Measurements from ENCODE around the gene SCTR.
A peak's percentile ranks its signal among the peaks of the same experiment; 100 is the strongest.

Gene SCTR

GRCh38 chr2:119435081-119435952 is 89.0 kb downstream of the SCTR start:
- Histone ChIP-seq H3K4ac (ENCODE audit: low read depth, low read length) (no peak overlapping the region), H2BK5ac (ENCODE audit: low read depth, low read length, poor library complexity) (no peak overlapping the region), H3K4me1 (ENCODE audit: control insufficient read depth in 1 of 2, insufficient read depth in 2 of 2, low read length in 2 of 2) (peaks cover 23 to 33% of the 10 kb centered on the region in 2 experiments), H2BK120ac (ENCODE audit: insufficient read depth, low read length, poor library complexity) (no peak overlapping the region), H3K9me3 (ENCODE audit: insufficient read depth, low read depth, low read length) (no peaks in the 10 kb centered on the region), H2BK12ac (ENCODE audit: low read length) (no peak overlapping the region), H3K18ac (ENCODE audit: low read length) (no peak overlapping the region), H3K14ac (ENCODE audit: low read length) (no peak overlapping the region), H3K4me3 (ENCODE audit: low read depth, low read length) (no peak overlapping the region), H2AK5ac (ENCODE audit: low read length) (no peak overlapping the region), H4K12ac (ENCODE audit: low read depth, low read length) (no peak overlapping the region), H3K79me2 (ENCODE audit: control insufficient read depth, insufficient read depth, low read length, poor library complexity) (peaks cover 2% of the 10 kb centered on the region), H3K9ac (ENCODE audit: low read length) (no peak overlapping the region), H2AFZ (ENCODE audit: insufficient read depth, low read length, poor library complexity) (no peak overlapping the region), H3K27me3 (ENCODE audit: insufficient read depth, low read length) (no peaks in the 10 kb centered on the region), H3K27ac (ENCODE audit: low read depth, low read length) (no peak overlapping the region), H4K91ac (ENCODE audit: low read depth, low read length) (no peak overlapping the region), H3K23ac (ENCODE audit: low read length) (no peak overlapping the region), H3K4me2 (ENCODE audit: low read length) (no peak overlapping the region), H4K8ac (ENCODE audit: low read depth, low read length) (no peak overlapping the region), H3K36me3 (ENCODE audit: control insufficient read depth in 1 of 2, insufficient read depth in 2 of 2, low read length in 2 of 2) (peaks cover 0 to 3% of the 10 kb centered on the region in 2 experiments), H3K79me1 (ENCODE audit: low read length) (peaks cover 23% of the 10 kb centered on the region)
- no CpG with 5 or more reads among the region's 6 CpGs for WGBS (ENCODE audit: extremely low coverage, insufficient coverage, insufficient read length)
- no peak for DNase-seq

- Histone ChIP-seq H3K4me1 (ENCODE audit: control insufficient read depth in 1 of 2, insufficient read depth in 2 of 2, low read length in 2 of 2) (peaks cover 29 to 39% of the 10 kb centered on the region in 2 experiments), H2BK120ac (ENCODE audit: insufficient read depth, low read length, poor library complexity) (peak overlapping the region; percentile 4), H3K9ac (ENCODE audit: low read length) (no peak overlapping the region), H2BK5ac (ENCODE audit: low read depth, low read length, poor library complexity) (no peak overlapping the region), H3K23ac (ENCODE audit: low read length) (no peak overlapping the region), H4K91ac (ENCODE audit: low read depth, low read length) (peak overlapping the region; percentile 31), H3K4me3 (ENCODE audit: low read depth, low read length) (no peak overlapping the region), H2AFZ (ENCODE audit: insufficient read depth, low read length, poor library complexity) (no peak overlapping the region), H3K14ac (ENCODE audit: low read length) (peak overlapping the region; percentile 12), H3K79me2 (ENCODE audit: control insufficient read depth, insufficient read depth, low read length, poor library complexity) (peaks cover 2% of the 10 kb centered on the region), H2BK12ac (ENCODE audit: low read length) (peak overlapping the region; percentile 6), H3K4ac (ENCODE audit: low read depth, low read length) (no peak overlapping the region), H3K4me2 (ENCODE audit: low read length) (no peak overlapping the region), H4K8ac (ENCODE audit: low read depth, low read length) (no peak overlapping the region), H3K27ac (ENCODE audit: low read depth, low read length) (no peak overlapping the region), H4K12ac (ENCODE audit: low read depth, low read length) (no peak overlapping the region), H3K36me3 (ENCODE audit: control insufficient read depth in 1 of 2, insufficient read depth in 2 of 2, low read length in 2 of 2) (peaks cover 0 to 3% of the 10 kb centered on the region in 2 experiments), H2AK5ac (ENCODE audit: low read length) (no peak overlapping the region), H3K9me3 (ENCODE audit: insufficient read depth, low read depth, low read length) (no peaks in the 10 kb centered on the region), H3K18ac (ENCODE audit: low read length) (peak overlapping the region; percentile 19), H3K27me3 (ENCODE audit: insufficient read depth, low read length) (no peaks in the 10 kb centered on the region), H3K79me1 (ENCODE audit: low read length) (peaks cover 24% of the 10 kb centered on the region)
- DNase-seq, result no peak
- WGBS (ENCODE audit: extremely low coverage, insufficient coverage, insufficient read length), result no CpG with 5 or more reads among the region's 6 CpGs
Observed at GRCh38 chr2:119434664-119435063, 89.6 kb downstream of the SCTR start.

- DNase-seq, result no peak
- H3K23ac ChIP-seq (ENCODE audit: low read length), result no peak overlapping the region
- H3K14ac ChIP-seq (ENCODE audit: low read length), result no peak overlapping the region
- H3K4me2 ChIP-seq (ENCODE audit: low read length), result peak overlapping the region; percentile 25
- peaks cover 0 to 3% of the 10 kb centered on the region in 2 experiments for H3K36me3 ChIP-seq (ENCODE audit: control insufficient read depth in 1 of 2, insufficient read depth in 2 of 2, low read length in 2 of 2)
- H3K27ac ChIP-seq (ENCODE audit: low read depth, low read length), result no peak overlapping the region
- H4K91ac ChIP-seq (ENCODE audit: low read depth, low read length), result no peak overlapping the region
- peaks cover 2% of the 10 kb centered on the region for H3K79me2 ChIP-seq (ENCODE audit: control insufficient read depth, insufficient read depth, low read length, poor library complexity)
- H3K4me1 ChIP-seq (ENCODE audit: control insufficient read depth in 1 of 2, insufficient read depth in 2 of 2, low read length in 2 of 2), result peaks cover 30 to 46% of the 10 kb centered on the region in 2 experiments
- no peak overlapping the region for H2AFZ ChIP-seq (ENCODE audit: insufficient read depth, low read length, poor library complexity)
- no peak overlapping the region for H3K18ac ChIP-seq (ENCODE audit: low read length)
- no peak overlapping the region for H4K8ac ChIP-seq (ENCODE audit: low read depth, low read length)
- H2BK12ac ChIP-seq (ENCODE audit: low read length), result no peak overlapping the region
- no peak overlapping the region for H2BK5ac ChIP-seq (ENCODE audit: low read depth, low read length, poor library complexity)
- no CpG with 5 or more reads among the region's 10 CpGs for WGBS (ENCODE audit: extremely low coverage, insufficient coverage, insufficient read length)
- H3K9me3 ChIP-seq (ENCODE audit: insufficient read depth, low read depth, low read length), result no peaks in the 10 kb centered on the region
- no peak overlapping the region for H3K9ac ChIP-seq (ENCODE audit: low read length)
- H2AK5ac ChIP-seq (ENCODE audit: low read length), result no peak overlapping the region
- H4K12ac ChIP-seq (ENCODE audit: low read depth, low read length), result no peak overlapping the region
- no peak overlapping the region for H3K4ac ChIP-seq (ENCODE audit: low read depth, low read length)
- no peaks in the 10 kb centered on the region for H3K27me3 ChIP-seq (ENCODE audit: insufficient read depth, low read length)
- peaks cover 24% of the 10 kb centered on the region for H3K79me1 ChIP-seq (ENCODE audit: low read length)
- no peak overlapping the region for H2BK120ac ChIP-seq (ENCODE audit: insufficient read depth, low read length, poor library complexity)
- H3K4me3 ChIP-seq (ENCODE audit: low read depth, low read length), result no peak overlapping the region
Observed at GRCh38 chr2:119433636-119434327, 90.5 kb downstream of the SCTR start.

GRCh38 chr2:119432851-119433522 is 91.3 kb downstream of the SCTR start:
- no CpG with 5 or more reads among the region's 17 CpGs for WGBS (ENCODE audit: extremely low coverage, insufficient coverage, insufficient read length)
- Histone ChIP-seq H3K23ac (ENCODE audit: low read length) (no peak overlapping the region), H3K14ac (ENCODE audit: low read length) (peak overlapping the region; percentile 16)

More at GRCh38 chr2:119432851-119433522, 91.3 kb downstream of the SCTR start:
- Histone ChIP-seq H3K18ac (ENCODE audit: low read length) (no peak overlapping the region), H3K4ac (ENCODE audit: low read depth, low read length) (peak overlapping the region; percentile 35), H4K8ac (ENCODE audit: low read depth, low read length) (peak overlapping the region; percentile 77), H2AFZ (ENCODE audit: insufficient read depth, low read length, poor library complexity) (no peak overlapping the region), H3K9me3 (ENCODE audit: insufficient read depth, low read depth, low read length) (no peaks in the 10 kb centered on the region), H3K4me3 (ENCODE audit: low read depth, low read length) (no peak overlapping the region), H2BK5ac (ENCODE audit: low read depth, low read length, poor library complexity) (no peak overlapping the region), H3K27ac (ENCODE audit: low read depth, low read length) (no peak overlapping the region), H4K91ac (ENCODE audit: low read depth, low read length) (peak overlapping the region; percentile 84), H3K4me2 (ENCODE audit: low read length) (peak overlapping the region; percentile 65), H3K79me2 (ENCODE audit: control insufficient read depth, insufficient read depth, low read length, poor library complexity) (peaks cover 2% of the 10 kb centered on the region), H3K4me1 (ENCODE audit: control insufficient read depth in 1 of 2, insufficient read depth in 2 of 2, low read length in 2 of 2) (peaks cover 34 to 52% of the 10 kb centered on the region in 2 experiments), H2AK5ac (ENCODE audit: low read length) (peak overlapping the region; percentile 21), H2BK120ac (ENCODE audit: insufficient read depth, low read length, poor library complexity) (peak overlapping the region; percentile 73), H3K36me3 (ENCODE audit: control insufficient read depth in 1 of 2, insufficient read depth in 2 of 2, low read length in 2 of 2) (peaks cover 0 to 3% of the 10 kb centered on the region in 2 experiments), H4K12ac (ENCODE audit: low read depth, low read length) (no peak overlapping the region), H3K9ac (ENCODE audit: low read length) (no peak overlapping the region), H3K79me1 (ENCODE audit: low read length) (peaks cover 24% of the 10 kb centered on the region), H3K27me3 (ENCODE audit: insufficient read depth, low read length) (no peaks in the 10 kb centered on the region), H2BK12ac (ENCODE audit: low read length) (no peak overlapping the region)
- no peak for DNase-seq

Data from trophoblast cell (in vitro differentiated cells and primary cell).